A549 (cell line): ENCODE results near the gene PYROXD2. TPM values are rescaled to one million over a fixed set of nuclear protein-coding genes. Genes with fewer than 3 reads are reported as not detected.

ENCODE experiments used
- ATAC-seq, 2 experiments: fragments of 200-7000 bp in 1 of 2; fragments of >200 bp in 1 of 2; cut with Nextera tagmentation in 1 of 2; cut with Tn5 transposase in 1 of 2; 3 replicates each; pipeline versions ENCODE4 v1.8.0 to v1.9.1; 2018 to 2020; ENCODE audit warnings: mild to moderate bottlenecking in 1 of 2, moderate library complexity in 1 of 2
- CTCF ChIA-PET: fragments of 300-600 bp; sonication (Branson Sonifier 250); formaldehyde crosslinking; extraction: SDS; loops from one replicate; lab custom pipeline; 2021; ENCODE audit warnings: antibody characterized with exemption, inconsistent platforms; lab: Yijun Ruan, JAX
- POLR2A ChIA-PET: fragments of 350-600 bp; formaldehyde crosslinking; extraction: SDS; loops from one replicate; lab custom pipeline; 2021; ENCODE audit warnings: antibody characterized with exemption, inconsistent platforms; lab: Yijun Ruan, JAX
- DNase-seq, 2 experiments: peaks; one replicate each; pipeline versions ENCODE4 v3.0.0 to v3.0.0-alpha.2; 2011 to 2016; ENCODE audit warnings: low read depth in 1 of 2, low spot score in 1 of 2
- FAIRE-seq: peaks from 2 replicates; lab custom pipeline; 2011; peaks lifted over from hg19 to GRCh38; lab: Jason Lieb, UNC
- H3K27ac ChIP-seq, 2 experiments: fragments of >200 bp; sonication (Bioruptor Twin); formaldehyde crosslinking; 3 replicates each; pipeline ENCODE4 v1.5.1; 2016 to 2017
- H3K4me1 ChIP-seq: fragments of >200 bp; sonication (Bioruptor Twin); formaldehyde crosslinking; 3 replicates; pipeline ENCODE4 v1.6.1; 2016
- H3K4me2 ChIP-seq: fragments of >200 bp; sonication (Bioruptor Twin); formaldehyde crosslinking; 3 replicates; pipeline ENCODE4 v1.6.1; 2016
- H3K4me3 ChIP-seq: fragments of >200 bp; sonication (Bioruptor Twin); formaldehyde crosslinking; 3 replicates; pipeline ENCODE4 v1.5.1; 2016
- H3K9me3 ChIP-seq: fragments of >200 bp; sonication (Bioruptor Twin); formaldehyde crosslinking; 3 replicates; pipeline ENCODE4 v1.6.1; 2016
- CBX8 ChIP-seq: fragments of 200-600 bp; sonication (generic); IDR thresholded peaks from 2 replicates; pipeline ENCODE4 v1.6.1; 2016
- HOXB5 ChIP-seq: fragments of 250-450 bp; sonication (Bioruptor Pico); IDR thresholded peaks from 2 replicates; pipeline ENCODE4 v1.5.0; 2020; ENCODE audit warnings: mild to moderate bottlenecking, moderate library complexity
- JUN ChIP-seq, 2 experiments: fragments of >200 bp; sonication (Bioruptor Twin); formaldehyde crosslinking; IDR thresholded peaks; 2 replicates in 1 of 2; 3 replicates in 1 of 2; pipeline ENCODE4 v1.6.1; 2016 to 2017
- KDM5A ChIP-seq: fragments of 200-600 bp; sonication (generic); IDR thresholded peaks from 2 replicates; pipeline ENCODE4 v1.6.1; 2016; ENCODE audit warnings: antibody characterized with exemption, mild to moderate bottlenecking
- MAFK ChIP-seq: fragments of 450-650 bp; IDR thresholded peaks from 2 replicates; pipeline ENCODE4 v1.6.1; 2014; ENCODE audit not compliant: partially characterized antibody
- NFE2L2 ChIP-seq: fragments of 150-350 bp; conservative IDR thresholded peaks from 2 replicates; pipeline ENCODE4 v1.6.1; 2014; ENCODE audit warnings: low read length
- PHF8 ChIP-seq: fragments of 200-600 bp; sonication (generic); IDR thresholded peaks from 2 replicates; pipeline ENCODE4 v1.6.1; 2016; ENCODE audit warnings: low read depth, mild to moderate bottlenecking, antibody characterized with exemption, moderate library complexity, borderline replicate concordance
- POLR2A ChIP-seq: IDR thresholded peaks from 2 replicates; pipeline ENCODE4 v1.6.1; 2012; ENCODE audit warnings: mild to moderate bottlenecking, low read length
- WGBS: methylation state at CpG from one replicate; pipeline ENCODE4 v1.1.6; 2017; ENCODE audit errors: missing lambda C conversion rate; 5-methylcytosine and 5-hydroxymethylcytosine counted together
- polyA minus RNA-seq: library from RNA; depleted of rRNA, polyadenylated mRNA; stranded (reverse); fragments of >200 nt; gene quantifications from 2 replicates; pipeline ENCODE4 v1.2.3, GENCODE V29; 2011; rRNA and poly(A)+ RNA removed
- polyA plus RNA-seq, 4 experiments: library from polyadenylated mRNA; depleted of rRNA in 3 of 4; stranded (reverse); fragments of >200 nt; fragmentation: RNase III in 1 of 4; extraction: RNeasy Plus Mini Kit Qiagen cat#74134 plus additional on column Dnase treatment in 1 of 4; gene quantifications; 2 replicates in 3 of 4; 3 replicates in 1 of 4; pipeline ENCODE4 v1.2.3, GENCODE V29; 2011 to 2017
- TF ChIP-seq, protein P1 (sequence below): IDR thresholded peaks from 2 replicates; pipeline ENCODE4 v1.6.1; 2012; ENCODE audit warnings: low read depth, borderline replicate concordance
- TF ChIP-seq, protein P2 (sequence below): fragments of 200-600 bp; sonication (generic); IDR thresholded peaks from 2 replicates; pipeline ENCODE4 v1.6.1; 2016; ENCODE audit warnings: antibody characterized with exemption, mild to moderate bottlenecking, moderate library complexity
- TF ChIP-seq, protein P3 (sequence below): fragments of >200 bp; sonication (Bioruptor Twin); formaldehyde crosslinking; IDR thresholded peaks from 3 replicates; pipeline ENCODE4 v1.6.1; 2016
- TF ChIP-seq, protein P4 (sequence below): fragments of 250-450 bp; sonication (Bioruptor Pico); IDR thresholded peaks from 2 replicates; pipeline ENCODE4 v1.5.0; 2021; ENCODE audit warnings: mild to moderate bottlenecking, moderate library complexity, borderline replicate concordance
- TF ChIP-seq, protein P5 (sequence below): IDR thresholded peaks from 2 replicates; pipeline ENCODE4 v1.6.1; 2012

The PYROXD2 gene
- polyA plus RNA-seq (2011; rRNA removed) (4.6 and 7.7 TPM in 2 replicates), polyA plus RNA-seq (2017; fragmentation: RNase III; extraction: RNeasy Plus Mini Kit Qiagen cat#74134 plus additional on column Dnase treatment) (6.3 to 8.0 TPM (median 7.2 TPM) in 3 replicates), polyA minus RNA-seq (6.2 and 7.0 TPM in 2 replicates)
- polyA plus RNA-seq (2012; cell fraction: cytosol; rRNA removed): 6.3 TPM in 2 replicates
- polyA plus RNA-seq (2012; cell fraction: nucleus; rRNA removed): 18.8 and 27.3 TPM in 2 replicates

DNA sequence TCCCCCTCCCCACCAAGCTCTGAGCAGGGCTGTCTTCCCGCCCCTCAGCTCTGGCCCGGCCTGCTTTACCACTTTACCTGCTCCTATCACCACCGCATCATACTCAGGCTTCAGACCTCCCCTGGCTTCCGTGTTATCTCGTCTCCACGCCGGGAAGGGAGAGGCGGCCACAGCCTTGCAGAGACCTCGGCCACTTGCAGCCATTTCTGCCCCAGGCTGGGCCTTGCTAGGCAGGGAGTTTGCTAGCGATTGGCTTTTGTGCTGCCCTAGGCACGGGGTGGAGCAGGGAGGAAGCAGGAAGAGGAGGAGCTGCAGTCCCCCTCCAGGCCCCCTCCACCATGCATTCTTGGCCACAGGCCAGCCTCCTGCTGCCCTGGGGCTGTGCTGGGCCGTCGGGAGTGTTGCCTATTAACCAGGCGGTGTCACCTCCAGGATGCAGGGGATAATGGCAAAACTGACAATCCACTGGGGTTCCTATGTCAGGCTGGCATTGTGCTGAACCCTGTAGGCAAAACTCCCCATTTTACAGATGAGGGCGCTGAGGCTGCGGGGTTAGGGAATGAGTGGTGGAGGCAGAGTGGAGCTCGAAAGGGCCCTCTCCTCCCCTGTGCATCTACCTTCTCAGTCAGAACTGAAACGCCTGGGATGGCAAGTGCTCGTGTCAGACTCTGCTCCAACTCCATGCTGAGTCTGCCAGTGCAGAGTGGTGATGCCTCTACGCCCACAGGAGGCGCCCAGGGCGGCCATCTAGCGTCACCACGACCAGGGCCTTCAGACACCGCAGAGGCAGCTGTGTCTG is at the start of gene PYROXD2:
Gene PYROXD2 (minus strand): TSS at position 251 of the 799 bp plus-strand sequence. CDS start 47 bp downstream, at position 204.
- POLR2A ChIA-PET: interaction anchor here (0.6 to 1.4 kb wide), 8 partner anchors 8 to 57 kb away, joined by 3 to 6 read pairs (median 4); no protein-coding TSS in a partner anchor
- Histone ChIP-seq H3K4me3 (peak within 1 kb of the TSS; percentile 50), H3K4me1 (peaks cover 14% of the 10 kb centered on the region), H3K4me2 (peak within 1 kb of the TSS; percentile 81), H3K9me3 (no peaks in the 10 kb centered on the region), H3K27ac (peak within 1 kb of the TSS; percentile 75 to 88)
- peak; percentile 75 to 84 for DNase-seq
- 46% methylated on average over 20 of the region's 25 CpGs for WGBS
- CTCF ChIA-PET: interaction anchor here (0.9 kb wide), 1 partner anchor 8 kb away, joined by 3 read pairs; no protein-coding TSS in a partner anchor
- TF ChIP-seq, protein P1, sequence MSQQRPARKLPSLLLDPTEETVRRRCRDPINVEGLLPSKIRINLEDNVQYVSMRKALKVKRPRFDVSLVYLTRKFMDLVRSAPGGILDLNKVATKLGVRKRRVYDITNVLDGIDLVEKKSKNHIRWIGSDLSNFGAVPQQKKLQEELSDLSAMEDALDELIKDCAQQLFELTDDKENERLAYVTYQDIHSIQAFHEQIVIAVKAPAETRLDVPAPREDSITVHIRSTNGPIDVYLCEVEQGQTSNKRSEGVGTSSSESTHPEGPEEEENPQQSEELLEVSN: no peak
- TF ChIP-seq, protein P2, sequence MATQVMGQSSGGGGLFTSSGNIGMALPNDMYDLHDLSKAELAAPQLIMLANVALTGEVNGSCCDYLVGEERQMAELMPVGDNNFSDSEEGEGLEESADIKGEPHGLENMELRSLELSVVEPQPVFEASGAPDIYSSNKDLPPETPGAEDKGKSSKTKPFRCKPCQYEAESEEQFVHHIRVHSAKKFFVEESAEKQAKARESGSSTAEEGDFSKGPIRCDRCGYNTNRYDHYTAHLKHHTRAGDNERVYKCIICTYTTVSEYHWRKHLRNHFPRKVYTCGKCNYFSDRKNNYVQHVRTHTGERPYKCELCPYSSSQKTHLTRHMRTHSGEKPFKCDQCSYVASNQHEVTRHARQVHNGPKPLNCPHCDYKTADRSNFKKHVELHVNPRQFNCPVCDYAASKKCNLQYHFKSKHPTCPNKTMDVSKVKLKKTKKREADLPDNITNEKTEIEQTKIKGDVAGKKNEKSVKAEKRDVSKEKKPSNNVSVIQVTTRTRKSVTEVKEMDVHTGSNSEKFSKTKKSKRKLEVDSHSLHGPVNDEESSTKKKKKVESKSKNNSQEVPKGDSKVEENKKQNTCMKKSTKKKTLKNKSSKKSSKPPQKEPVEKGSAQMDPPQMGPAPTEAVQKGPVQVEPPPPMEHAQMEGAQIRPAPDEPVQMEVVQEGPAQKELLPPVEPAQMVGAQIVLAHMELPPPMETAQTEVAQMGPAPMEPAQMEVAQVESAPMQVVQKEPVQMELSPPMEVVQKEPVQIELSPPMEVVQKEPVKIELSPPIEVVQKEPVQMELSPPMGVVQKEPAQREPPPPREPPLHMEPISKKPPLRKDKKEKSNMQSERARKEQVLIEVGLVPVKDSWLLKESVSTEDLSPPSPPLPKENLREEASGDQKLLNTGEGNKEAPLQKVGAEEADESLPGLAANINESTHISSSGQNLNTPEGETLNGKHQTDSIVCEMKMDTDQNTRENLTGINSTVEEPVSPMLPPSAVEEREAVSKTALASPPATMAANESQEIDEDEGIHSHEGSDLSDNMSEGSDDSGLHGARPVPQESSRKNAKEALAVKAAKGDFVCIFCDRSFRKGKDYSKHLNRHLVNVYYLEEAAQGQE: no peak
- TF ChIP-seq CBX8 (no peak), POLR2A (peak; percentile 87), JUN (IDR thresholded peaks at IDR 0.05) (peak in 1 of 2 experiments; percentile 43; a peak in 1 of 5 replicates), PHF8 (peak; percentile 22; the same call in 1 of the 2 replicates)
- TF ChIP-seq, protein P3, sequence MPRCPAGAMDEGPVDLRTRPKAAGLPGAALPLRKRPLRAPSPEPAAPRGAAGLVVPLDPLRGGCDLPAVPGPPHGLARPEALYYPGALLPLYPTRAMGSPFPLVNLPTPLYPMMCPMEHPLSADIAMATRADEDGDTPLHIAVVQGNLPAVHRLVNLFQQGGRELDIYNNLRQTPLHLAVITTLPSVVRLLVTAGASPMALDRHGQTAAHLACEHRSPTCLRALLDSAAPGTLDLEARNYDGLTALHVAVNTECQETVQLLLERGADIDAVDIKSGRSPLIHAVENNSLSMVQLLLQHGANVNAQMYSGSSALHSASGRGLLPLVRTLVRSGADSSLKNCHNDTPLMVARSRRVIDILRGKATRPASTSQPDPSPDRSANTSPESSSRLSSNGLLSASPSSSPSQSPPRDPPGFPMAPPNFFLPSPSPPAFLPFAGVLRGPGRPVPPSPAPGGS: 0 out of 3 replicates have a peak, but pooled peaks have one; percentile 30
- TF ChIP-seq, protein P4, sequence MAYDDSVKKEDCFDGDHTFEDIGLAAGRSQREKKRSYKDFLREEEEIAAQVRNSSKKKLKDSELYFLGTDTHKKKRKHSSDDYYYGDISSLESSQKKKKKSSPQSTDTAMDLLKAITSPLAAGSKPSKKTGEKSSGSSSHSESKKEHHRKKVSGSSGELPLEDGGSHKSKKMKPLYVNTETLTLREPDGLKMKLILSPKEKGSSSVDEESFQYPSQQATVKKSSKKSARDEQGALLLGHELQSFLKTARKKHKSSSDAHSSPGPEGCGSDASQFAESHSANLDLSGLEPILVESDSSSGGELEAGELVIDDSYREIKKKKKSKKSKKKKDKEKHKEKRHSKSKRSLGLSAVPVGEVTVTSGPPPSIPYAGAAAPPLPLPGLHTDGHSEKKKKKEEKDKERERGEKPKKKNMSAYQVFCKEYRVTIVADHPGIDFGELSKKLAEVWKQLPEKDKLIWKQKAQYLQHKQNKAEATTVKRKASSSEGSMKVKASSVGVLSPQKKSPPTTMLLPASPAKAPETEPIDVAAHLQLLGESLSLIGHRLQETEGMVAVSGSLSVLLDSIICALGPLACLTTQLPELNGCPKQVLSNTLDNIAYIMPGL (CRISPR knock-in tag): no peak
- TF ChIP-seq, protein P5, sequence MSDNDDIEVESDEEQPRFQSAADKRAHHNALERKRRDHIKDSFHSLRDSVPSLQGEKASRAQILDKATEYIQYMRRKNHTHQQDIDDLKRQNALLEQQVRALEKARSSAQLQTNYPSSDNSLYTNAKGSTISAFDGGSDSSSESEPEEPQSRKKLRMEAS: peak; percentile 53
- ATAC-seq: peak; percentile 76 to 92
- FAIRE-seq: no peak

DNA sequence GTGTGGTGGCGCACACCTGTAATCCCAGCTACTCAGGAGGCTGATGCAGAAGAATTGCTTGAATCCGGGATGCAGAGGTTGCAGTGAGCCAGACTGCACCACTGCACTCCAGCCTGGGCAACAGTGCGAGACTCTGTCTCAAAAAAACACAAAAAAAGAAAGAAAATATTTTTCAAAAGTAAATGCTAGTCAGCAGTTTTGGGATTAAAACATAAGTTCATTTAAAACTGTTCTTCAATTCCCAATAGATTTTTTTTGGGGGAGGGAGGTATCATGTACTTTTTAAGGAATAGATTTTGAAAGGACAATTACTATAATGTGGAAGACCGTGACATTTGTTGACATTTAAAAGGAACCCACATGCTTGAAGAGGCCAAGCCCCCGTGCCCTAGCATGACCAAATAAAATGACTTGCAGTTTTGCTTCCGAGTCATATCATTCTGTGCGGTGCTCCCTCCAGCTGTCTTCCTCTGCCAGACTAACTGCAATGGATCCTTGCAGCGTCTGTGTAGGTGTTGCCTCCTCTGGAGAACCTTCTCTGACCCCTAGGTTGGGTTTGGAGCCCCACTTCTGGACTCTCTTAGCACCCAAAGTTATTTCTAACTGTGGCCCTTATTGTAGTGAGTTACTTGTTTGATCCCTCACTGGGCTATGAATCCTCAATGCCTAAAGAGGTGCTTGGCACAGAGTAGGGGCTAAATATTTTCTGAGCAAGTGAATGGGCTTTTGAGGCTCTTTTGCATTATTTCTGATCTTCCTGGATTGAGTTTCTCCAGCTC is 49.2 kb upstream of the PYROXD2 start:
- DNase-seq (peak in 1 of 2 experiments; percentile 14), FAIRE-seq (no peak)
- TF ChIP-seq HOXB5 (CRISPR knock-in tag): no peak
- peak; percentile 45; the same call in 1 of the 2 replicates for TF ChIP-seq NFE2L2
- peak; percentile 61 for TF ChIP-seq MAFK
- TF ChIP-seq KDM5A: no peak

More for the DNA sequence above, 49.2 kb upstream of the PYROXD2 start:
- H3K9me3 ChIP-seq: no peaks in the 10 kb centered on the region
- no peak overlapping the region for H3K27ac ChIP-seq
- ATAC-seq: no peak
- POLR2A ChIA-PET: no interaction called here
- 52% methylated on average over 8 of the region's 8 CpGs for WGBS
- no peak overlapping the region for H3K4me3 ChIP-seq
- H3K4me2 ChIP-seq: no peak overlapping the region
- peaks cover 15% of the 10 kb centered on the region for H3K4me1 ChIP-seq
- CTCF ChIA-PET: interaction anchor here (0.8 to 1.7 kb wide), 5 partner anchors 29 to 928 kb away, joined by 3 to 4 read pairs (median 3); no protein-coding TSS in a partner anchor
